ENCODE measurements around the gene SPTBN4.

GRCh38 chr19:40592170-40592569, 125.4 kb downstream of the SPTBN4 start:
- TF ChIP-seq POLR2AphosphoS5 (IDR thresholded peaks at IDR 0.05; ENCODE audit: low read depth, low read length) (no peak), TAF1 (IDR thresholded peaks at IDR 0.05; ENCODE audit: borderline replicate concordance, low read depth, low read length) (no peak)
